HG02678 (cell line): Measurements from ENCODE around the gene TBC1D1.
"Not testable (repeated sequence)": the region's sequence is repeated elsewhere in the genome, so short reads cannot be mapped to it uniquely, and the experiment has no call there.

ENCODE experiments used
- ATAC-seq: cut with Tn5 transposase; IDR thresholded peaks from one replicate; pipeline ENCODE4 v1.9.1; 2021; ENCODE audit warnings: mild to moderate bottlenecking, moderate library complexity; ENCODE audit not compliant: unreplicated experiment

TBC1D1 gene

DNA sequence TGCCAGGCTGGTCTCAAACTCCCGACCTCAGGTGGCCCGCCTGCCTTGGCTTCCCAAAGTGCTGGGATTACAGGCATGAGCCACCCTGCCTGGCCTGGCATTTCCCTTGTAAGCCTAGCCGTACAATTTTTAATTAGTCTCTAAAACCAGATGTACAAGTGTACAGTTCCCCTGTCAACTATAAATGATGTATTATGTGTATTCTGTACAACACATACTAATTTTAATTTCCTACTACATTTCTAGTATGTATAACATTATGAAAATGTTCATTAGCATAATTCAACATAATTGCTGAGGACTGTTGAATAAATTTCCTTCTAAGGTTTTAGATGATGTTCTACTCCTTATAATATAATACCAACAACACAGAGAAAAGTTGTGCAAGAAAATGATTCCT lies 27.8 kb downstream of the TBC1D1 start:
- ATAC-seq: no peak

DNA sequence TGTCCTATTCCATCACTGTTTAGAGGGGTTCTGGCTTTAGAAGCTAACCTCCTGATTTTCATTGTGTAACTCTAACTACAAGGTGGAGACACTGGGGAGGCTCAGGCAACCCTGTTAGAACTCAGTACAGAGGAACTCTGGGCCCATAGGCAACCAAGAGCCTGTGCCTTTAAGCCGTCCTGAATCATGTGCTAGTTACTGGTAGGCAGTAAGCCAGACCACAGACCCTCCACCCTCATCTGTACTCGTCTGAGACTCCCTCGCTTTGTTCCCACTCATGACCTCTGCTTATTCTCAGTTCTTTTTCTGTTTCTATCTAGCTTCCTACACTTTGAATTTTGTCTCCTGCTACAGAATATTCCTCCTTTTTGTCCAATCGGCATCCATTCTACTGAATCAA lies 31.4 kb downstream of the TBC1D1 start:
- no peak for ATAC-seq

- not testable (repeated sequence) for ATAC-seq
These were observed 32.2 kb downstream of the TBC1D1 start for GRCh38 chr4:37923089-37923488.

- ATAC-seq: no peak
These were observed 34.1 kb downstream of the TBC1D1 start for GRCh38 chr4:37924946-37925345.

GRCh38 chr4:37927434-37927833 lies 36.5 kb downstream of the TBC1D1 start:
- ATAC-seq: no peak

GRCh38 chr4:37928426-37929416 lies 37.8 kb downstream of the TBC1D1 start:
- ATAC-seq: no peak

DNA sequence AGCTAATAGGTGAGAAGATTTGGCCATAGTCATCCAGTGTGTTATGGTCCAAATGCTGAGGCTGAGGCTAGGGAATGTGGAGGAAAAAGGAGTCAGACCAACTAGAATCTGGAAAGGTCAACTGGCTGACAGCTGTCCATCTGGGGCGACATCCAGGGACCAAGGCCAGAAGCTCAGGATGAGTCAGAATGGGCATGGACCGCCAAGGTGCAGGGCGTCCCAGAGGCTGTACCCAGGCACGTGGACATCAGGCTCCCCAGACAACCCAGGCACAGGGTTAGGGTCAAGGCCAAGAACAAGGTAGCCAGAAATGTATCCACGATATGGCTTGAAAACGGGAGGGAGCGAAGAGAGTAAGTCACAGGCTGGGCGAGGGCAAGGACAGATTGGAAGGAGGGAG lies 43.2 kb downstream of the TBC1D1 start:
- no peak for ATAC-seq

DNA sequence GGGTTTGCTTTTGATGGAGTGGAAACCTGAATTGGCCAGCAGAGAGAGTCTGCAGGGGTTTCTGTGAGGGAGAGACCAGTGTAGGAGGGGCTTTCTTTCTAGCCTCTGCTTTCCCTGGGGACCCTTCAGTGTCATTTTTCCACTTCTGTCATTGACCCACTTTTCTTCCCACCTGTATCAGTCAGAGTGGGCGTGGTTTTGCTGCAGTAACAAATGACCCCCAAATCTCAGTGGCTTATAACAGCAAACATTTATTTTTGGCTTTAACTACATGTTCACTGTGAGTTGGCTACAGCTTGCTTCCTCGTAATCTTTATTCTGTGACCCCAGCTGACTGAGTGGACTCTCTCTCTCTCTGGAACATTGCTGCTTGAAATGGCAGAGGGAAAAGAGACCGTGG lies 43.7 kb downstream of the TBC1D1 start:
- no peak for ATAC-seq

DNA sequence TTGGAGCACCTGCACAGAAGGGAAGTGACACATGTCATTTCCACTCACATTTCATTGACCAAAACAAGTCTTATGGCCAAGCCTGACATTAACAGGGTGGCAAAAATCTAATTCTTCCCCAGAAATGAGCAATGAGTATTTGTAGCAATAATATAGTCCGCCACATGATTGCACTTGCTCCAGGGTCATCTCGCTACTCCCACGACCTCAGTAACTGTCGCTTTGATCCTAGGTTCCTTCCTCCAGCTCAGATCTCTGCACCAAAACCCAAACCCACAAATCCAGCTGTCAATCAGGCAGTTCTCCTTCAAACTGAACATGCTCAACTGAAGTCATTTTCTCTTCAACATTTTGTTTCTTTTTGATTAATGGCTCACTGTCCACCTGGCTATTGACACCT lies 44.1 kb downstream of the TBC1D1 start:
- no peak for ATAC-seq

DNA sequence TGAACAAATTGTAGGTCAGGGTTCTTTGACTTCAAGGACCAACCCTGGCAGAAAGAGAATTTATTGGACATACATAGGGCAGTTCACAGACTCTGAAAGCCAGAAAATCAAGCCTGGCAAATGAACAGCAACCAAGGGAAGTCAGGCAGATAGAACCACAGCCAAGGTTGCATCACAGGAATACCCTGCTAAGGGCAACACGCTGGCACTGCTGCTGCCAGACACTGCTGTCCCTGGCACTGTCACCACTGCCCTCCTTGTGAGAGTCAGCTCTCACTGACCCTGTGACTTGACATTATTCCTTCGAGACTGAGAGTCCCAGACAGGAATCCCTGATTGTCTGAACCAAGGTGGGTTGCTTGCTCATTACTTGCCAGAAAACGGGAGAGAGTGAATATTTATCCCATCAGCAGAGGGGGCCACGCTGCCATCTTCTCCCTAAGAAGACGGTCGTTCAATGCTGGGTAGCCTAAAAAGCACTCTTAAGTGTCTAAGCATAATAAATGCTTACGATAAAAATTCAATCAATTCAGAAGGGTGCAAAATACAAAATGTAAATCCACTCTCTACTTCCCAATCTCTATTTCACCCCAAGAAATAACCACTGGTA lies 46.1 kb downstream of the TBC1D1 start:
- ATAC-seq: no peak

GRCh38 chr4:37938208-37938607 lies 47.3 kb downstream of the TBC1D1 start:
- no peak for ATAC-seq

GRCh38 chr4:37946503-37947179 lies 55.8 kb downstream of the TBC1D1 start:
- no peak for ATAC-seq

GRCh38 chr4:37948542-37948941 lies 57.7 kb downstream of the TBC1D1 start:
- peak; percentile 69 for ATAC-seq

- no peak for ATAC-seq
These were observed 58.9 kb downstream of the TBC1D1 start for GRCh38 chr4:37949636-37950426.

DNA sequence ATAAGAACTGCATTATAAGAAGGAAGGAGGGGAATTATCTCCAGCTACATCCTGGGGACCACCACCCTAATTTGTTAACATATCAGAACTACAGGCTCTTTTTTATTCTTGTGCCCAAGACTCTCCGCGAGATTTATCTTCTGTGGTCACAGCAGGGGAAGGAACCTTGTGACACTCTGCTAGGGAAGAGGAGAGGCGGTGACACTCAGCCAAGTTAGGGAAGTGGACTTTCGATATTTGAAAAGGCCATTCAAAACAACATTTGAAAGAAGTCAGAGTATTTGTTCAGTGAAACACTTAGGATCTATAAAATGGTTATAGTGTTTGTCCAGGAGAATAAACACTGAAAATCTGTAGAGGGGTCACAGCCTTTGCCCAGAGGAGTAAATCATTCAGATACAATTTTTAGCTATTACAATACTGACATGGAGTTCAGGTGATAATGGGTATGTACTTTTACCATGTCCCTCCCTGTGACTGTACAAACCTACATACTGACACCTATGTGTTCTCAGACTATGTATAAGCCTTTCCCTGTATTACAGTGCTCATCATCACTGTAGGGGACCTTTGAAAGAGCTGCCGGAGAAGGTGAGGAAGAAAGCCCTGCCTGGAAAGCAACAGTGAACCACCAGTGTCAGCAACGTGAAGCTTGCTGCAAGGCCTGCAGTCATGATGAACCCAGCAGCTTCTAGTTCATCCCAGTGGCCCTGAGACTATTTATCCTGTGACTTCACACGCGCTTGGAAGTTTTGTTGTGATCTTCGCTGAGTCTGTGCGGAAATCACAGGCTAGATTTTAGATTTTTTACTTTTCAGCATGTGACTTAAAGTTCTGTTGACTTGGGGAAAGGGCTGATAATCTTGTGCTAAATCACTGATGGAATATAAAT lies 60.8 kb downstream of the TBC1D1 start:
- no peak for ATAC-seq

DNA sequence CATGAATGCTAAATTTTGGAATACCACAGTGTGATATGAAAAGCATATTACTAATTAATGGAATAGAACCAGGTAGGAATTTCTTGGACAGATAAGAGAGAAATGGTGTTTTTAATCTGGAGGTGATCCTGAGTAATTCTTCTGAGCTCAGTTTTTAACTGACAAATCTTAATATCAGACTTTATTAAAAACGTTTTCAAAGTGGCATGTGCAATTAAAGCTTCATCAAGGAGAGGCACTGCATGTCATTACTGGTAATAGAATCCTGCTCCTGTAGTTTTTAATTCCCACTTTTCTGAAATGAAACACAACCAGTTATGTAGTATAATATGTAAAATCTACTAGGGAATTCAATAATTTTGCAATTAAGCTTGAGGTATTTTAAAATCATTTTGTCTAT lies 62.3 kb downstream of the TBC1D1 start:
- ATAC-seq: no peak

- no peak for ATAC-seq
These were observed 62.9 kb downstream of the TBC1D1 start for GRCh38 chr4:37953620-37954293.

GRCh38 chr4:37956941-37957340 lies 66.1 kb downstream of the TBC1D1 start:
- no peak for ATAC-seq

DNA sequence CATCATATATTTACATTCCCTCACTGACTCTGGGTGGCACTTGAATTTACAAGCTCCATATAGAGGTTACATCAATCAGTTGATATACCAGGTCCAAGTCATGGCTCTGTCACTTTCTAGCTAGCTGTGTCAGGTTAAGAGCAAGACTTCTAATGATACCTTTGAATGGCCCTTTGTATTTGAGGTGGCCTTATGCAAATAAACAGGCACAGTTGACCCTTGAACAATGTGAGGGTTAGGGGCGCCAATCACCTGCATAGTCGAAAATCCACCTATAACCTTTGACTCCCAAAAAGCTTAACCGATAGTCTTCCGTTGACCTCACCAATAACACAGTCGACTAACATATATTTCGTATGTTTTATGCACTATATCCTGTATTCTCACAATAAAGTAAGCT lies 68.0 kb downstream of the TBC1D1 start:
- no peak for ATAC-seq
